GM18499 (cell line): Measurements from ENCODE around the gene DPYD.

ENCODE experiments used
- ATAC-seq: cut with Tn5 transposase; IDR thresholded peaks from one replicate; pipeline ENCODE4 v1.9.1; 2021; ENCODE audit warnings: moderate number of reproducible peaks; ENCODE audit not compliant: insufficient read depth, unreplicated experiment

Gene DPYD

GRCh38 chr1:97138515-97139032 is 782.3 kb downstream of the DPYD start:
- ATAC-seq: peak; percentile 16

- peak; percentile 98 for ATAC-seq
Measured at GRCh38 chr1:97137862-97138514, 782.8 kb downstream of the DPYD start.

- ATAC-seq: no peak
Measured at GRCh38 chr1:97136996-97137395, 783.8 kb downstream of the DPYD start.

GRCh38 chr1:97135972-97136371 is 784.9 kb downstream of the DPYD start:
- ATAC-seq: no peak

- ATAC-seq: no peak
Measured at GRCh38 chr1:97128426-97128825, 792.4 kb downstream of the DPYD start.

- ATAC-seq: no peak
Measured at GRCh38 chr1:97123717-97124431, 797.0 kb downstream of the DPYD start.

- no peak for ATAC-seq
Measured at GRCh38 chr1:97120806-97121205, 800.0 kb downstream of the DPYD start.

GRCh38 chr1:97119260-97120158 is 801.3 kb downstream of the DPYD start:
- ATAC-seq: no peak

- ATAC-seq: no peak
Measured at GRCh38 chr1:97114842-97115241, 806.0 kb downstream of the DPYD start.

- ATAC-seq: no peak
Measured at GRCh38 chr1:97112442-97112841, 808.4 kb downstream of the DPYD start.

GRCh38 chr1:97108179-97108578 is 812.7 kb downstream of the DPYD start:
- no peak for ATAC-seq

GRCh38 chr1:97105531-97105930 is 815.3 kb downstream of the DPYD start:
- no peak for ATAC-seq

GRCh38 chr1:97101509-97101908 is 819.3 kb downstream of the DPYD start:
- no peak for ATAC-seq

GRCh38 chr1:97097404-97097925 is 823.4 kb downstream of the DPYD start:
- ATAC-seq: no peak

GRCh38 chr1:97095764-97096163 is 825.1 kb downstream of the DPYD start:
- no peak for ATAC-seq

- ATAC-seq: no peak
Measured at GRCh38 chr1:97094247-97094972, 826.4 kb downstream of the DPYD start.

- no peak for ATAC-seq
Measured at GRCh38 chr1:97093741-97094140, 827.1 kb downstream of the DPYD start.

GRCh38 chr1:97092824-97093223 is 828.0 kb downstream of the DPYD start:
- no peak for ATAC-seq

GRCh38 chr1:97091679-97092078 is 829.2 kb downstream of the DPYD start:
- no peak for ATAC-seq

GRCh38 chr1:97091263-97091662 is 829.6 kb downstream of the DPYD start:
- ATAC-seq: no peak
